ENCODE data around the gene ZNF622.

The ZNF622 gene

DNA sequence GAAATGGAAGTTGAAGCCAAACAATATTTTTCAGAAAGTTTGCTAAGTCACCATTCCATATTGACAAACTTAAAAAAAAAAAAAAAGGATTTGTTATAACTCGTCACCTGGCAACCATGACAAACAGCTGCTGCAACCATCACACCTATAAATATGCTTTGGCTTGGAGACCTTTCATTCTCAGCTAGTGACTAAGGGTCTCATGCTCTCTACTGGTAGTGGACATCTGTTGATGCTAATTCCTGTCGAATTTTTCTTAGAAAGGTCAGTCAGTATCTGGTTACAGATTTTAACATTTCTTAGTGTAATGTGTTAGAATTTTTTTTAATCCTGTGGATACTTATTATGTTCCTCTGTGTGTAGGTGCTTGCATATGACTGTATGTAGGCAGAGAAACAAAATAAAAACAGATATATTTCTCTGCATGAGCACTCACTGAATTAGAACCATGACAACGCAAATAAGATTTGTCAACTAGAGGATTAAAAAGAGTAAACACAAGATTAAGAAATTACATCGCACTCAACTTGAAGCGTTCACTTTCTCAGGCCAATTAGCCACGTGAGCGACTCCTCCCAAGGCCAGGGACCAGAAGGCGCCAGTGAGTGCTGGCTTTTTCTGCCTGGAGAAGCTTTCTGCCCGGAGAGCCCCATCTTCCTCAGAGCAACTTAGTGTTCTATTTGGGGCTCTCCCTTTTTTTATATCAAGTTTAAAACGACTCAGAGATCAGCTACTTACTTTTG, 27.0 kb upstream of the ZNF622 start:
- no peaks in the 10 kb centered on the region for H3K27me3 ChIP-seq (ENCODE audit: control insufficient read depth, insufficient read depth, low read length)
- no peak overlapping the region for H3K9ac ChIP-seq (ENCODE audit: low read length)
- no peaks in the 10 kb centered on the region for H3K4me1 ChIP-seq (ENCODE audit: control insufficient read depth, low read depth, low read length)
- peaks cover 9% of the 10 kb centered on the region for H3K9me3 ChIP-seq (ENCODE audit: control insufficient read depth, low read depth, low read length)
- H3K36me3 ChIP-seq (ENCODE audit: control insufficient read depth, low read depth, low read length): no peaks in the 10 kb centered on the region
- H3K27ac ChIP-seq (ENCODE audit: low read length): no peak overlapping the region
- H3K4me3 ChIP-seq (ENCODE audit: low read length): no peak overlapping the region

- no peak overlapping the region for H3K27ac ChIP-seq (ENCODE audit: low read length)
- H3K27me3 ChIP-seq (ENCODE audit: control insufficient read depth, insufficient read depth, low read length): no peaks in the 10 kb centered on the region
- H3K36me3 ChIP-seq (ENCODE audit: control insufficient read depth, low read depth, low read length): no peaks in the 10 kb centered on the region
- H3K4me1 ChIP-seq (ENCODE audit: control insufficient read depth, low read depth, low read length): no peaks in the 10 kb centered on the region
- no peak overlapping the region for H3K9ac ChIP-seq (ENCODE audit: low read length)
- H3K4me3 ChIP-seq (ENCODE audit: low read length): no peak overlapping the region
- peaks cover 9% of the 10 kb centered on the region for H3K9me3 ChIP-seq (ENCODE audit: control insufficient read depth, low read depth, low read length)
Observed at GRCh38 chr5:16490911-16491310, 25.3 kb upstream of the ZNF622 start.

GRCh38 chr5:16489322-16489791, 23.8 kb upstream of the ZNF622 start:
- H3K4me3 ChIP-seq (ENCODE audit: low read length): no peak overlapping the region
- H3K9me3 ChIP-seq (ENCODE audit: control insufficient read depth, low read depth, low read length): no peaks in the 10 kb centered on the region
- no peaks in the 10 kb centered on the region for H3K27me3 ChIP-seq (ENCODE audit: control insufficient read depth, insufficient read depth, low read length)
- H3K27ac ChIP-seq (ENCODE audit: low read length): no peak overlapping the region
- no peaks in the 10 kb centered on the region for H3K36me3 ChIP-seq (ENCODE audit: control insufficient read depth, low read depth, low read length)
- no peak overlapping the region for H3K9ac ChIP-seq (ENCODE audit: low read length)
- H3K4me1 ChIP-seq (ENCODE audit: control insufficient read depth, low read depth, low read length): no peaks in the 10 kb centered on the region

DNA sequence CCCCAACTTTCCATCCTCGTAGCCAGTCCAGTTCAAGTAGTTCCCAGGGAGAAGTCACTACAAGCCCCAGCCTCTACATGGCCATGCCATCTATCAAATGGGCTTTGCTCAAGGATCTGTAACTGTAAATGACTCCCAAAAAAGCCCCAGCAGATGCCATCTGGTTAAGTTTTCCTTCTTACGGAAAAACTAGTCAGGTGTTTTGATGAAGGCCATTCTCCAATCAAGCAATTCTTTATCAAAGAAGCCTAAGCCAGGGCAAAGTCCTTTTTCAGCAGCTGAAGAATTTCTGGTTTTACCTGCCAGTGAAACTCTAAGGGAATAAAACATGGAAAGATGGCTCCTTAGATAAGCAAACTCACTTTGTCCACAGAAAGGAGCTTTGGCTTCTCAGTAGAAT, 21.9 kb upstream of the ZNF622 start:
- no peaks in the 10 kb centered on the region for H3K36me3 ChIP-seq (ENCODE audit: control insufficient read depth, low read depth, low read length)
- no peaks in the 10 kb centered on the region for H3K4me1 ChIP-seq (ENCODE audit: control insufficient read depth, low read depth, low read length)
- H3K27ac ChIP-seq (ENCODE audit: low read length): no peak overlapping the region
- H3K4me3 ChIP-seq (ENCODE audit: low read length): no peak overlapping the region
- no peaks in the 10 kb centered on the region for H3K9me3 ChIP-seq (ENCODE audit: control insufficient read depth, low read depth, low read length)
- H3K27me3 ChIP-seq (ENCODE audit: control insufficient read depth, insufficient read depth, low read length): no peaks in the 10 kb centered on the region
- H3K9ac ChIP-seq (ENCODE audit: low read length): no peak overlapping the region

GRCh38 chr5:16486711-16487111, 21.1 kb upstream of the ZNF622 start:
- Histone ChIP-seq H3K9me3 (ENCODE audit: control insufficient read depth, low read depth, low read length) (no peaks in the 10 kb centered on the region), H3K27ac (ENCODE audit: low read length) (no peak overlapping the region), H3K9ac (ENCODE audit: low read length) (no peak overlapping the region), H3K36me3 (ENCODE audit: control insufficient read depth, low read depth, low read length) (no peaks in the 10 kb centered on the region), H3K4me3 (ENCODE audit: low read length) (no peak overlapping the region), H3K4me1 (ENCODE audit: control insufficient read depth, low read depth, low read length) (no peaks in the 10 kb centered on the region), H3K27me3 (ENCODE audit: control insufficient read depth, insufficient read depth, low read length) (no peaks in the 10 kb centered on the region)

GRCh38 chr5:16485656-16486055, 20.1 kb upstream of the ZNF622 start:
- Histone ChIP-seq H3K27ac (ENCODE audit: low read length) (no peak overlapping the region), H3K27me3 (ENCODE audit: control insufficient read depth, insufficient read depth, low read length) (no peaks in the 10 kb centered on the region), H3K4me1 (ENCODE audit: control insufficient read depth, low read depth, low read length) (no peaks in the 10 kb centered on the region), H3K9me3 (ENCODE audit: control insufficient read depth, low read depth, low read length) (no peaks in the 10 kb centered on the region), H3K36me3 (ENCODE audit: control insufficient read depth, low read depth, low read length) (no peaks in the 10 kb centered on the region), H3K9ac (ENCODE audit: low read length) (no peak overlapping the region), H3K4me3 (ENCODE audit: low read length) (no peak overlapping the region)

GRCh38 chr5:16484081-16484480, 18.5 kb upstream of the ZNF622 start:
- Histone ChIP-seq H3K9me3 (ENCODE audit: control insufficient read depth, low read depth, low read length) (no peaks in the 10 kb centered on the region), H3K4me1 (ENCODE audit: control insufficient read depth, low read depth, low read length) (no peaks in the 10 kb centered on the region), H3K27ac (ENCODE audit: low read length) (no peak overlapping the region), H3K27me3 (ENCODE audit: control insufficient read depth, insufficient read depth, low read length) (no peaks in the 10 kb centered on the region), H3K36me3 (ENCODE audit: control insufficient read depth, low read depth, low read length) (no peaks in the 10 kb centered on the region), H3K9ac (ENCODE audit: low read length) (no peak overlapping the region), H3K4me3 (ENCODE audit: low read length) (no peak overlapping the region)

- no peaks in the 10 kb centered on the region for H3K27me3 ChIP-seq (ENCODE audit: control insufficient read depth, insufficient read depth, low read length)
- no peaks in the 10 kb centered on the region for H3K4me1 ChIP-seq (ENCODE audit: control insufficient read depth, low read depth, low read length)
- no peak overlapping the region for H3K27ac ChIP-seq (ENCODE audit: low read length)
- no peaks in the 10 kb centered on the region for H3K9me3 ChIP-seq (ENCODE audit: control insufficient read depth, low read depth, low read length)
- no peak overlapping the region for H3K9ac ChIP-seq (ENCODE audit: low read length)
- no peaks in the 10 kb centered on the region for H3K36me3 ChIP-seq (ENCODE audit: control insufficient read depth, low read depth, low read length)
- H3K4me3 ChIP-seq (ENCODE audit: low read length): no peak overlapping the region
Observed at GRCh38 chr5:16483361-16483760, 17.8 kb upstream of the ZNF622 start.

- Histone ChIP-seq H3K27ac (ENCODE audit: low read length) (no peak overlapping the region), H3K4me1 (ENCODE audit: control insufficient read depth, low read depth, low read length) (no peaks in the 10 kb centered on the region), H3K9ac (ENCODE audit: low read length) (no peak overlapping the region), H3K9me3 (ENCODE audit: control insufficient read depth, low read depth, low read length) (no peaks in the 10 kb centered on the region), H3K4me3 (ENCODE audit: low read length) (no peak overlapping the region), H3K27me3 (ENCODE audit: control insufficient read depth, insufficient read depth, low read length) (no peaks in the 10 kb centered on the region), H3K36me3 (ENCODE audit: control insufficient read depth, low read depth, low read length) (no peaks in the 10 kb centered on the region)
Observed at GRCh38 chr5:16482891-16483290, 17.3 kb upstream of the ZNF622 start.

- Histone ChIP-seq H3K9me3 (ENCODE audit: control insufficient read depth, low read depth, low read length) (no peaks in the 10 kb centered on the region), H3K27ac (ENCODE audit: low read length) (no peak overlapping the region), H3K4me1 (ENCODE audit: control insufficient read depth, low read depth, low read length) (no peaks in the 10 kb centered on the region), H3K27me3 (ENCODE audit: control insufficient read depth, insufficient read depth, low read length) (no peaks in the 10 kb centered on the region), H3K4me3 (ENCODE audit: low read length) (no peak overlapping the region), H3K36me3 (ENCODE audit: control insufficient read depth, low read depth, low read length) (no peaks in the 10 kb centered on the region), H3K9ac (ENCODE audit: low read length) (no peak overlapping the region)
Observed at GRCh38 chr5:16480821-16481538, 15.4 kb upstream of the ZNF622 start.

DNA sequence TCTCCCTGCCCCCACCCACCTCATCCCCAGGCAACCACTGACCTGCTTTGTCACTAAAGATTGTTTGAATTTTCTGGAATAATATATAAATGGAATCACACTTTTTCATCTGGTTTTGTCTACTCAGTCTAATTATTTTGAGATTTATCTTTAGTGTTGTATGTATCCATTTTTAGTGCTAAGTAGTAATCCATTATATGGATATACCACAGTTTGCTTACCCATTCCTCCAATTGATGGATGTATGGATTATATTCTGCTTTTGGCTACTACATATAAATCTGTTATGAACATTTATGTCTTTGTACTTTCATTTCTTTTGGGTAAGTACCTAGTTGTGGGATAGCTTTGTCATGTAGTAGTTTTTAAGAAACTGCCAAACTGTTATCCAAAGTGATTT, 14.5 kb upstream of the ZNF622 start:
- Histone ChIP-seq H3K27me3 (ENCODE audit: control insufficient read depth, insufficient read depth, low read length) (no peaks in the 10 kb centered on the region), H3K4me3 (ENCODE audit: low read length) (no peak overlapping the region), H3K36me3 (ENCODE audit: control insufficient read depth, low read depth, low read length) (no peaks in the 10 kb centered on the region), H3K9ac (ENCODE audit: low read length) (no peak overlapping the region), H3K4me1 (ENCODE audit: control insufficient read depth, low read depth, low read length) (no peaks in the 10 kb centered on the region), H3K9me3 (ENCODE audit: control insufficient read depth, low read depth, low read length) (no peaks in the 10 kb centered on the region), H3K27ac (ENCODE audit: low read length) (no peak overlapping the region)

- no peaks in the 10 kb centered on the region for H3K27me3 ChIP-seq (ENCODE audit: control insufficient read depth, insufficient read depth, low read length)
- no peaks in the 10 kb centered on the region for H3K4me1 ChIP-seq (ENCODE audit: control insufficient read depth, low read depth, low read length)
- H3K27ac ChIP-seq (ENCODE audit: low read length): no peak overlapping the region
- H3K4me3 ChIP-seq (ENCODE audit: low read length): no peak overlapping the region
- no peaks in the 10 kb centered on the region for H3K9me3 ChIP-seq (ENCODE audit: control insufficient read depth, low read depth, low read length)
- no peak overlapping the region for H3K9ac ChIP-seq (ENCODE audit: low read length)
- no peaks in the 10 kb centered on the region for H3K36me3 ChIP-seq (ENCODE audit: control insufficient read depth, low read depth, low read length)
Observed at GRCh38 chr5:16477541-16477940, 11.9 kb upstream of the ZNF622 start.

All from iPS-18a (cell line).